ENCODE measurements around the gene IZUMO1.

Gene IZUMO1

GRCh38 chr19:48740164-48740972 is 6.3 kb downstream of the IZUMO1 start, which contains the start of gene RASIP1:
Gene RASIP1, minus strand, starts transcription at chr19:48740610. Its CDS starts 328 bp downstream, at chr19:48740282.
- no peaks in the 10 kb centered on the region for H3K9me3 Mint-ChIP-seq
- TF ChIP-seq CTCF (IDR thresholded peaks at IDR 0.05; ENCODE audit: unreplicated experiment in 3 of 3), result no peak

GRCh38 chr19:48739404-48740163 is 7.1 kb downstream of the IZUMO1 start:
- Mint-ChIP-seq H3K9me3 (peaks cover 3% of the 10 kb centered on the region), H3K4me1 (peaks cover 17% of the 10 kb centered on the region), H3K27ac (no peak overlapping the region)

More at GRCh38 chr19:48740164-48740972, 6.3 kb downstream of the IZUMO1 start, which contains the start of gene RASIP1:
- Mint-ChIP-seq H3K27me3 (ENCODE audit: low read depth) (peaks cover 16% of the 10 kb centered on the region), H3K27ac (no peak within 1 kb of the TSS), H3K4me1 (peaks cover 12% of the 10 kb centered on the region), H3K4me3 (peak within 1 kb of the TSS; percentile 66 to 73 (median 70)), H3K36me3 (ENCODE audit: low read depth) (no peaks in the 10 kb centered on the region)

GRCh38 chr19:48738557-48739403 is 7.9 kb downstream of the IZUMO1 start:
- H3K9me3 Mint-ChIP-seq, result peaks cover 3% of the 10 kb centered on the region
- peak overlapping the region; percentile 89 to 94 (median 93) for H3K27ac Mint-ChIP-seq
- H3K4me3 Mint-ChIP-seq, result peak overlapping the region; percentile 82 to 93 (median 86)
- H3K4me1 Mint-ChIP-seq, result peaks cover 17% of the 10 kb centered on the region
- peak; percentile 17 to 41 (median 31) for TF ChIP-seq CTCF (IDR thresholded peaks at IDR 0.05; ENCODE audit: unreplicated experiment in 3 of 3)
- peaks cover 20% of the 10 kb centered on the region for H3K27me3 Mint-ChIP-seq (ENCODE audit: low read depth)
- peaks cover 4% of the 10 kb centered on the region for H3K36me3 Mint-ChIP-seq (ENCODE audit: low read depth)

More at GRCh38 chr19:48739404-48740163, 7.1 kb downstream of the IZUMO1 start:
- H3K4me3 Mint-ChIP-seq, result peak overlapping the region; percentile 66 to 71 (median 70)
- no peak for TF ChIP-seq CTCF (IDR thresholded peaks at IDR 0.05; ENCODE audit: unreplicated experiment in 3 of 3)
- H3K36me3 Mint-ChIP-seq (ENCODE audit: low read depth), result peaks cover 4% of the 10 kb centered on the region
- H3K27me3 Mint-ChIP-seq (ENCODE audit: low read depth), result peaks cover 20% of the 10 kb centered on the region

GRCh38 chr19:48737360-48737998 is 9.2 kb downstream of the IZUMO1 start:
- H3K27me3 Mint-ChIP-seq (ENCODE audit: low read depth), result peaks cover 20% of the 10 kb centered on the region
- H3K4me3 Mint-ChIP-seq, result peak overlapping the region; percentile 76 to 93 (median 82)
- no peak for TF ChIP-seq CTCF (IDR thresholded peaks at IDR 0.05; ENCODE audit: unreplicated experiment in 3 of 3)
- H3K27ac Mint-ChIP-seq, result peak overlapping the region in 2 of 3 experiments; percentile 35 to 68
- H3K4me1 Mint-ChIP-seq, result peaks cover 17% of the 10 kb centered on the region
- H3K9me3 Mint-ChIP-seq, result peaks cover 3% of the 10 kb centered on the region
- H3K36me3 Mint-ChIP-seq (ENCODE audit: low read depth), result peaks cover 4% of the 10 kb centered on the region

GRCh38 chr19:48735031-48735615 is 11.6 kb downstream of the IZUMO1 start:
- Mint-ChIP-seq H3K36me3 (ENCODE audit: low read depth) (peaks cover 16% of the 10 kb centered on the region), H3K9me3 (peaks cover 6% of the 10 kb centered on the region), H3K4me1 (peaks cover 17% of the 10 kb centered on the region), H3K27ac (peak overlapping the region; percentile 15 to 78 (median 65)), H3K27me3 (ENCODE audit: low read depth) (peaks cover 13% of the 10 kb centered on the region), H3K4me3 (peak overlapping the region; percentile 73 to 80 (median 78))
- no peak for TF ChIP-seq CTCF (IDR thresholded peaks at IDR 0.05; ENCODE audit: unreplicated experiment in 3 of 3)
